Chondrocyte (in vitro differentiated cells): Measurements from ENCODE around the gene PCNT. TPM values are rescaled to one million over a fixed set of nuclear protein-coding genes. Genes with fewer than 3 reads are reported as not detected.
A peak's percentile ranks its signal among the peaks of the same experiment; 100 is the strongest.

Experiments used
- DNase-seq: peaks from one replicate; pipeline ENCODE4 v3.0.0; 2021; ENCODE audit warnings: mixed read lengths, low spot score
- H3K27ac Mint-ChIP-seq: one replicate; pipeline ENCODE4 v1.8.0; 2021; ENCODE audit warnings: mild to moderate bottlenecking, moderate library complexity, mixed read lengths; ENCODE audit not compliant: unreplicated experiment
- H3K27me3 Mint-ChIP-seq: 2 replicates; pipeline ENCODE4 v1.8.0; 2021; ENCODE audit warnings: low read depth, mixed read lengths
- H3K36me3 Mint-ChIP-seq: 2 replicates; pipeline ENCODE4 v1.8.0; 2021; ENCODE audit warnings: low read depth, mixed read lengths
- H3K4me1 Mint-ChIP-seq: 2 replicates; pipeline ENCODE4 v1.8.0; 2021; ENCODE audit warnings: low read depth, mild to moderate bottlenecking, mixed read lengths
- H3K4me3 Mint-ChIP-seq: one replicate; pipeline ENCODE4 v1.8.0; 2021; ENCODE audit warnings: mild to moderate bottlenecking, moderate library complexity, mixed read lengths; ENCODE audit not compliant: unreplicated experiment
- H3K9me3 Mint-ChIP-seq: 2 replicates; pipeline ENCODE4 v1.8.0; 2021; ENCODE audit warnings: low read depth, mixed read lengths
- total RNA-seq: library from RNA; stranded (reverse); gene quantifications from 3 replicates; pipeline ENCODE4 v1.2.1, GENCODE V29; 2021
- TF ChIP-seq, protein P1 (sequence below): fragments of 200-600 bp; sonication (generic); IDR thresholded peaks from 2 replicates; pipeline ENCODE4 v1.5.0; 2021; ENCODE audit warnings: antibody characterized with exemption, mild to moderate bottlenecking, moderate library complexity

PCNT gene
- total RNA-seq, 1 donor from 2014 or later: 29.9 TPM

DNA sequence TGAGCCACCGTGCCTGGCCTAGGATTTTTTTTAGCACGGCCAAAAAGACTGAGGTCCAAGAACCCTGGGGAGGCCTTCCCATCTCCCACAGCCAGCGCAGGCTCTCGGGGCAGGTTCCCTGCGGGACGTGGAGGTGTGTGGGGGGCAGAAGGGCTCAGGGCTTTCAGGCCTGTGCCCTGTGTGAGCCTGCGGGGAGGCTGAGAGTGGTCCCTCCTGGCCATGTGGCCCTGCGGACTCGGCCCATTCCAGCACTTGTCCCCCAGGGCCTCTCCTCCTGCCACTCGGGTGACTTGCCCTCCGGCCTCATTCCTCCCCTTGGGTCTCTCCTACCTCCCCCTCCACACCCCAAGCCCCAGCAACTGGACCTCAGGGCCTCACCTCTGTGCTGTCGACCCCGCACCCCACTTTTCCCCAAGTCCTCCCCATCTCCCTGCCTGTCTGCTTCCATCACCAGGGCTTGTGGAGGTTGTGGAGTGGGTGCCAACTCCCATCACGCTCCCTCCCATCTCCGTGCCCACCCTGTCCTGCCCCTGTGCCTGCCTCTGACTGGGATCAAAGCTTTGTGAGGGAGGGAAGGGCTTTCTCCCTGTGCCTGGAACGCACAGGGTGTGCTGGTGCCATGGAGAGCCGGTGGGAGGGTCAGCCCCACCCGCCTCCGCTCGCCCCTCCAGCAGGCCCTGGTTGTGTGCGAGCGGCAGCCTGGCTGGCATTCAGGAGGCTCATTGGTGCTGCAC lies 102.5 kb downstream of the PCNT start:
- TF ChIP-seq, protein P1, sequence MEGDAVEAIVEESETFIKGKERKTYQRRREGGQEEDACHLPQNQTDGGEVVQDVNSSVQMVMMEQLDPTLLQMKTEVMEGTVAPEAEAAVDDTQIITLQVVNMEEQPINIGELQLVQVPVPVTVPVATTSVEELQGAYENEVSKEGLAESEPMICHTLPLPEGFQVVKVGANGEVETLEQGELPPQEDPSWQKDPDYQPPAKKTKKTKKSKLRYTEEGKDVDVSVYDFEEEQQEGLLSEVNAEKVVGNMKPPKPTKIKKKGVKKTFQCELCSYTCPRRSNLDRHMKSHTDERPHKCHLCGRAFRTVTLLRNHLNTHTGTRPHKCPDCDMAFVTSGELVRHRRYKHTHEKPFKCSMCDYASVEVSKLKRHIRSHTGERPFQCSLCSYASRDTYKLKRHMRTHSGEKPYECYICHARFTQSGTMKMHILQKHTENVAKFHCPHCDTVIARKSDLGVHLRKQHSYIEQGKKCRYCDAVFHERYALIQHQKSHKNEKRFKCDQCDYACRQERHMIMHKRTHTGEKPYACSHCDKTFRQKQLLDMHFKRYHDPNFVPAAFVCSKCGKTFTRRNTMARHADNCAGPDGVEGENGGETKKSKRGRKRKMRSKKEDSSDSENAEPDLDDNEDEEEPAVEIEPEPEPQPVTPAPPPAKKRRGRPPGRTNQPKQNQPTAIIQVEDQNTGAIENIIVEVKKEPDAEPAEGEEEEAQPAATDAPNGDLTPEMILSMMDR: no peak
- Mint-ChIP-seq H3K4me1 (no peaks in the 10 kb centered on the region), H3K4me3 (no peak overlapping the region), H3K36me3 (peaks cover 6% of the 10 kb centered on the region), H3K27me3 (no peaks in the 10 kb centered on the region), H3K9me3 (no peaks in the 10 kb centered on the region), H3K27ac (no peak overlapping the region)
- DNase-seq: peak; percentile 86

DNA sequence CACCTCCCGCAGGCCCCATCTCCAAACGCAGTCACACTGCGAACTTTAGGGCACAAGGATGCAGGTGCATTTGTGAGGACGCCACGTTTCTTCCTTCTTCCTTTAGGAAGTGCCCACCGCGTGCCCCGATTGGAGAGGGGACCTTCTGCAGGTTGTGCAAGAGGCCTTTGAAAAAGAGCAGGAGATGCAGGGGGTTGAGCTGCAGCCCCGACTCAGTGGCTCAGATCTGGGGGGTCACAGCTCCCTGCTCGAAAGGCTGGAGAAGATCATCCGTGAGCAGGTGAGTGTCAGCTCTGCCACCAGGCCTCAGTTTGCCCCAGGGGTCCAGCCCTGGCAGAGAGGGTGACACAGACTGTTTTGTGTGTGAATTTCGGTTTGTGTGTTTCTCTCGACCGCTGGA lies 103.6 kb downstream of the PCNT start:
- peak; percentile 53 for DNase-seq
- H3K4me3 Mint-ChIP-seq: no peak overlapping the region
- no peaks in the 10 kb centered on the region for H3K9me3 Mint-ChIP-seq
- H3K27me3 Mint-ChIP-seq: no peaks in the 10 kb centered on the region
- peaks cover 15% of the 10 kb centered on the region for H3K36me3 Mint-ChIP-seq
- TF ChIP-seq, protein P1: no peak
- H3K27ac Mint-ChIP-seq: no peak overlapping the region
- no peaks in the 10 kb centered on the region for H3K4me1 Mint-ChIP-seq

DNA sequence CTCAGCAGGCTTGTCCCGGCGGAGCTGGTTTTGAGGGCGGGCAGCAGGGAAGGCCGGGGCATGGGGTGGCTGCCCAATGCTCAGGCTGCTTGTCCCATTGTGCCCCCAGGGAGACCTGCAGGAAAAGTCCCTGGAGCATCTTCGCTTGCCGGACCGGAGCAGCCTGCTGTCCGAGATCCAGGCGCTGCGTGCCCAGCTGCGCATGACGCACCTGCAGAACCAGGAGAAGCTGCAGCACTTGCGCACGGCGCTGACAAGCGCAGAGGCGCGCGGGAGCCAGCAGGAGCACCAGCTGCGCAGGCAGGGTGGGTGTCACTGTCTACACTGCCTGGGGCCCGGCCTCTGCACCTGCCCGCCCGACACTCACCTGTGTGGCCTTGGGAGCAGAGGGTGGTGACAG lies 104.3 kb downstream of the PCNT start:
- H3K4me3 Mint-ChIP-seq: no peak overlapping the region
- no peaks in the 10 kb centered on the region for H3K4me1 Mint-ChIP-seq
- peak; percentile 88 for DNase-seq
- TF ChIP-seq, protein P1: no peak
- H3K27ac Mint-ChIP-seq: no peak overlapping the region
- peaks cover 15% of the 10 kb centered on the region for H3K36me3 Mint-ChIP-seq
- H3K9me3 Mint-ChIP-seq: no peaks in the 10 kb centered on the region
- H3K27me3 Mint-ChIP-seq: no peaks in the 10 kb centered on the region

DNA sequence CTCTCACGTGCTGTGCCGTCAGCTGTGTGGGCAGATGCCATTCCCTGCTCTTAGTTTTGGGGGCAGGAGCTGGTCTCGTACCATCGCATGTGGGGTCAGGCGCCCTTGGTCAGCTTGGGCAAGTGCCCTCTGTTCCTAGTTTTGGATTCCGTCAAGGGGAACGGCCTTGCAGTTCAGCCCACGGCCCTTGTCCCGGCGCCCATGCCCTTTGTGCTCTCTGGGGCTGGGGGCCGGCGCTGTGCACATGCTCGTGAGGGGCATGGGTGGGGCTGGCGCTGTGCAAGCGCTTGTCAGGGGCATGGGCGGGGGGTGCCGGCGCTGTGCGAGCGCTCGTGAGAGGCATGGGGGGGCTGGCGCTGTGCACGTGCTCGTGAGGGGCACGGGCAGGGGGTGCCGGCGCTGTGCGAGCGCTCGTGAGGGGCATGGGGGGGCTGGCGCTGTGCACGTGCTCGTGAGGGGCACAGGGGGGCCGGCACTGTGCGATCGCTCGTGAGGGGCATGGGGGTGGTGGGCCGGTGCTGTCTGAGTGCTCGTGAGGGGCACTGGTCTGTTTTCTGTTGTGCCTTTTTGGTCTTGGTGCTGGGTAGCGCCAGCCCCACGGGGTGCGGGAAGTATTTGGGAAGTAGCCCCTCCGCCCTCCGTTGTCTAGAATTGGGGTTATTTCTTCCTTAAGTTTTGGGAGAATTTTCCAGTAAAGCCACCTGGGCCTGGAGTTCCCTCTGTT lies 105.2 kb downstream of the PCNT start:
- no peak overlapping the region for H3K27ac Mint-ChIP-seq
- no peaks in the 10 kb centered on the region for H3K27me3 Mint-ChIP-seq
- DNase-seq: peak; percentile 68
- TF ChIP-seq, protein P1: no peak
- peaks cover 15% of the 10 kb centered on the region for H3K36me3 Mint-ChIP-seq
- H3K4me3 Mint-ChIP-seq: no peak overlapping the region
- H3K4me1 Mint-ChIP-seq: no peaks in the 10 kb centered on the region
- H3K9me3 Mint-ChIP-seq: no peaks in the 10 kb centered on the region

DNA sequence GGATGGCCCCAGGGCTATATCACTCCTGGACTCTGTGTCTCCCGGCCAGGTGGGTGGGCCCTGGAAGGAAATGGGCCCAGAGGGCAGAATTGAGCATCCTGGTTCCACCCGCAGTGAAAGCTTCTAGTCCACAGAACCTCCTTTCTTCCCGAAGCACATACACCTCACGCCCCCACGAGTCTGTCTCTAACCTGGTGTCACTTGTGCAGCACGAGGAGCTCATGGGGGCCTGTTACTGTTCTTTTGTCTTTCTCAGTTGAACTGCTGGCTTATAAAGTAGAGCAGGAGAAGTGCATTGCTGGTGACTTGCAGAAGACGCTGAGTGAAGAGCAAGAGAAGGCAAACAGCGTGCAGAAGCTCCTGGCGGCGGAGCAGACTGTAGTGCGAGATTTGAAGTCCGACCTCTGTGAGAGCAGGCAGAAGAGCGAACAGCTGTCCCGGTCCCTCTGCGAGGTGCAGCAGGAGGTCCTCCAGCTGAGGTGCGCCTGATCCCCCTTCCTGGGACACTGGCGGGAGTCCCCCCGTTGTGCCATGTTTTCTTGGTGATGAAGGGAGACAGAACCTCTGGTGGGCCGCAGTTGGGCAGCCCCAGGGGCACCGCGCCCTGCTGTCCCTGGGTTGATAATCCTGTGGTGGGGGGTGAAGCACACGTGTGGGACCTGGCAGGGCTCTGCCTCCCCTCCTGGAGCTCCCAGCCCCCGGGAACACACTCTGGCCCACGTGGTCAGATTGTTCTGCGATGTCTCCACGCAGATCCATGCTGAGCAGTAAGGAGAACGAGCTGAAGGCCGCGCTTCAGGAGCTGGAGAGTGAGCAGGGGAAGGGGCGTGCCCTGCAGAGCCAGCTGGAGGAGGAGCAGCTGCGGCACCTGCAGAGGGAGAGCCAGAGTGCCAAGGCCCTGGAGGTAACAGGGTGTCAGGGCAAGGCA lies 106.1 kb downstream of the PCNT start:
- peak; percentile 83 for DNase-seq
- Mint-ChIP-seq H3K27ac (no peak overlapping the region), H3K4me3 (no peak overlapping the region), H3K27me3 (no peaks in the 10 kb centered on the region), H3K36me3 (peaks cover 18% of the 10 kb centered on the region), H3K9me3 (no peaks in the 10 kb centered on the region), H3K4me1 (no peaks in the 10 kb centered on the region)
- TF ChIP-seq, protein P1: no peak
